WTC11 (cell line): ENCODE measurements around the gene RND2. TPM values are rescaled to one million over a fixed set of nuclear protein-coding genes. Genes with fewer than 3 reads are reported as not detected.

Experiments used
- ATAC-seq: fragments of 200-7000 bp; cut with Tn5 transposase; 2 replicates; pipeline ENCODE4 v1.10.0; 2021; ENCODE audit warnings: mild to moderate bottlenecking, moderate library complexity
- CTCF ChIA-PET: fragments of 300-600 bp; sonication (Branson Sonifier 250); formaldehyde crosslinking; loops from one replicate; lab custom pipeline; 2021; ENCODE audit warnings: antibody characterized with exemption; lab: Charles Lee
- POLR2A ChIA-PET: fragments of 350-600 bp; sonication (Branson Sonifier 250); formaldehyde crosslinking; loops from one replicate; lab custom pipeline; 2021; ENCODE audit warnings: antibody characterized with exemption; lab: Charles Lee
- DNase-seq: peaks from one replicate; pipeline ENCODE4 v3.0.0; 2021; ENCODE audit warnings: low spot score
- H3K27ac Mint-ChIP-seq: 2 replicates; pipeline ENCODE4 v1.8.0; 2021; ENCODE audit warnings: mixed read lengths
- H3K27me3 Mint-ChIP-seq: 2 replicates; pipeline ENCODE4 v1.8.0; 2021; ENCODE audit warnings: low read depth, mild to moderate bottlenecking, moderate library complexity, mixed read lengths
- H3K36me3 Mint-ChIP-seq: 2 replicates; pipeline ENCODE4 v1.8.0; 2021; ENCODE audit warnings: mixed read lengths
- H3K4me1 Mint-ChIP-seq: 2 replicates; pipeline ENCODE4 v1.8.0; 2022; ENCODE audit warnings: mixed read lengths
- H3K4me3 Mint-ChIP-seq: 2 replicates; pipeline ENCODE4 v1.8.0; 2021; ENCODE audit warnings: mild to moderate bottlenecking, moderate library complexity, mixed read lengths
- H3K9me3 Mint-ChIP-seq: 2 replicates; pipeline ENCODE4 v1.8.0; 2021; ENCODE audit warnings: mixed read lengths
- CBFB ChIP-seq: sonication (generic); formaldehyde crosslinking; IDR thresholded peaks from 2 replicates; pipeline ENCODE4 v1.8.1; 2022; ENCODE audit warnings: mild to moderate bottlenecking, low read depth, missing genetic modification reagents
- E2F4 ChIP-seq: sonication (generic); formaldehyde crosslinking; IDR thresholded peaks from 2 replicates; pipeline ENCODE4 v1.8.1; 2022; ENCODE audit warnings: low read depth, mild to moderate bottlenecking, moderate library complexity, missing genetic modification reagents, borderline replicate concordance
- ELF4 ChIP-seq: sonication (generic); formaldehyde crosslinking; IDR thresholded peaks from 2 replicates; pipeline ENCODE4 v1.8.1; 2022; ENCODE audit warnings: low read depth, mild to moderate bottlenecking, moderate library complexity, missing genetic modification reagents
- FOXP1 ChIP-seq: sonication (generic); formaldehyde crosslinking; IDR thresholded peaks from 2 replicates; pipeline ENCODE4 v1.8.0; 2022; ENCODE audit warnings: missing genetic modification reagents, mild to moderate bottlenecking, moderate library complexity, borderline replicate concordance
- GTF2I ChIP-seq: fragments of 250-450 bp; sonication (Bioruptor Pico); conservative IDR thresholded peaks from 2 replicates; pipeline ENCODE4 v1.4.0; 2021; ENCODE audit warnings: mild to moderate bottlenecking
- IRF1 ChIP-seq: sonication (generic); formaldehyde crosslinking; IDR thresholded peaks from 2 replicates; pipeline ENCODE4 v1.8.0; 2023; ENCODE audit warnings: missing genetic modification reagents
- NFE2L1 ChIP-seq: sonication (generic); formaldehyde crosslinking; IDR thresholded peaks from 2 replicates; pipeline ENCODE4 v1.8.1; 2023; ENCODE audit warnings: missing genetic modification reagents
- NR3C1 ChIP-seq: sonication (generic); formaldehyde crosslinking; conservative IDR thresholded peaks from 2 replicates; pipeline ENCODE4 v1.8.1; 2023; ENCODE audit warnings: low read depth, mild to moderate bottlenecking, missing genetic modification reagents
- PREB ChIP-seq: sonication (generic); formaldehyde crosslinking; IDR thresholded peaks from 2 replicates; pipeline ENCODE4 v1.8.1; 2022; ENCODE audit warnings: mild to moderate bottlenecking, missing genetic modification reagents, moderate library complexity, borderline replicate concordance
- RORB ChIP-seq: fragments of 250-450 bp; sonication (Bioruptor Pico); IDR thresholded peaks from 2 replicates; pipeline ENCODE4 v1.9.0; 2021; ENCODE audit warnings: mild to moderate bottlenecking
- SP1 ChIP-seq: sonication (generic); formaldehyde crosslinking; conservative IDR thresholded peaks from 2 replicates; pipeline ENCODE4 v1.8.1; 2022; ENCODE audit warnings: missing genetic modification reagents
- TCF7 ChIP-seq: sonication (generic); formaldehyde crosslinking; IDR thresholded peaks from 2 replicates; pipeline ENCODE4 v1.8.0; 2022; ENCODE audit warnings: mild to moderate bottlenecking, low read depth, missing genetic modification reagents, moderate library complexity
- ZNF138 ChIP-seq: sonication (generic); formaldehyde crosslinking; conservative IDR thresholded peaks from 2 replicates; pipeline ENCODE4 v1.8.1; 2022; ENCODE audit warnings: mild to moderate bottlenecking, moderate library complexity, missing genetic modification reagents
- ZNF232 ChIP-seq: sonication (generic); formaldehyde crosslinking; IDR thresholded peaks from 2 replicates; pipeline ENCODE4 v1.8.0; 2022; ENCODE audit warnings: mild to moderate bottlenecking, missing genetic modification reagents
- ZNF425 ChIP-seq: fragments of 250-450 bp; sonication (Bioruptor Pico); conservative IDR thresholded peaks from 2 replicates; pipeline ENCODE4 v1.9.0; 2021; ENCODE audit warnings: mild to moderate bottlenecking
- total RNA-seq: library from RNA; stranded (reverse); gene quantifications from 3 replicates; pipeline ENCODE4 v1.2.3, GENCODE V29; 2021
- TF ChIP-seq, protein P1 (sequence below): sonication (generic); formaldehyde crosslinking; IDR thresholded peaks from 2 replicates; pipeline ENCODE4 v1.8.0; 2023; ENCODE audit warnings: missing genetic modification reagents, mild to moderate bottlenecking, borderline replicate concordance
- TF ChIP-seq, protein P2 (sequence below): sonication (generic); formaldehyde crosslinking; IDR thresholded peaks from 2 replicates; pipeline ENCODE4 v1.8.1; 2023; ENCODE audit warnings: mild to moderate bottlenecking, missing genetic modification reagents, moderate library complexity
- TF ChIP-seq, protein P3 (sequence below): sonication (generic); formaldehyde crosslinking; conservative IDR thresholded peaks from 2 replicates; pipeline ENCODE4 v1.8.1; 2023; ENCODE audit warnings: mild to moderate bottlenecking, low read depth, missing genetic modification reagents, moderate library complexity

RND2 gene
- total RNA-seq, 1 experiment from 2014 or later: 50.2 TPM

GRCh38 chr17:42989141-42989540 is 35.9 kb upstream of the RND2 start (continued):
- no peak for TF ChIP-seq SP1 (CRISPR knock-in tag)

- no peaks in the 10 kb centered on the region for H3K27me3 Mint-ChIP-seq
- ATAC-seq (no peak), DNase-seq (no peak)
- H3K4me1 Mint-ChIP-seq: no peaks in the 10 kb centered on the region
- TF ChIP-seq IRF1: no peak
- TF ChIP-seq RORB (CRISPR knock-in tag): no peak
- no peak for TF ChIP-seq ELF4 (CRISPR knock-in tag)
- TF ChIP-seq, all 79 proteins: peak for 0
- Mint-ChIP-seq H3K36me3 (peaks cover 66% of the 10 kb centered on the region), H3K27ac (no peak overlapping the region), H3K4me3 (no peak overlapping the region), H3K9me3 (no peaks in the 10 kb centered on the region)
- POLR2A ChIA-PET: no interaction called here
- CTCF ChIA-PET: no interaction called here
Observed at GRCh38 chr17:42989726-42990652, 35.0 kb upstream of the RND2 start.

DNA sequence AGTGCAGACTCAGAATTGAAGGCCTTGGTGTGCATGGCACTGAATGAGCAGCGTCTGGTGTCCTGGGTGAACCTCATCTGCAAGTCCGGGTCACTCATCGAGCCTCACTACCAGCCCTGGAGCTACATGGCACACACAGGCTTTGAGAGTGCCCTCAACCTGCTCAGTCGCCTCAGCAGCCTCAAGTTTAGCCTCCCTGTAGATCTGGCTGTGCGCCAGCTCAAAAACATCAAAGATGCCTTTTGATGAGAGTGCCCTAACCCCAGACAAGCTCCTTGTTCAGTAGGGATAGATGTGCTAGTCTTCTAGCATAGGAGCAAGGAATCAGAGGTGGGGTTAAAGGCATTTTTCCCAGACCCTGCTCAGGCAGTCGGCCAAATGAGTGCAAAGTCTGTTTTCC is 33.6 kb upstream of the RND2 start:
- DNase-seq: no peak
- Mint-ChIP-seq H3K4me1 (no peaks in the 10 kb centered on the region), H3K27me3 (no peaks in the 10 kb centered on the region), H3K27ac (no peak overlapping the region), H3K9me3 (no peaks in the 10 kb centered on the region), H3K4me3 (no peak overlapping the region), H3K36me3 (peaks cover 55% of the 10 kb centered on the region)
- POLR2A ChIA-PET: interaction anchor here (0.6 kb wide), 1 partner anchor 431 kb away, joined by 3 read pairs; no protein-coding TSS in a partner anchor
- no peak for ATAC-seq
- CTCF ChIA-PET: no interaction called here
- TF ChIP-seq, protein P1, sequence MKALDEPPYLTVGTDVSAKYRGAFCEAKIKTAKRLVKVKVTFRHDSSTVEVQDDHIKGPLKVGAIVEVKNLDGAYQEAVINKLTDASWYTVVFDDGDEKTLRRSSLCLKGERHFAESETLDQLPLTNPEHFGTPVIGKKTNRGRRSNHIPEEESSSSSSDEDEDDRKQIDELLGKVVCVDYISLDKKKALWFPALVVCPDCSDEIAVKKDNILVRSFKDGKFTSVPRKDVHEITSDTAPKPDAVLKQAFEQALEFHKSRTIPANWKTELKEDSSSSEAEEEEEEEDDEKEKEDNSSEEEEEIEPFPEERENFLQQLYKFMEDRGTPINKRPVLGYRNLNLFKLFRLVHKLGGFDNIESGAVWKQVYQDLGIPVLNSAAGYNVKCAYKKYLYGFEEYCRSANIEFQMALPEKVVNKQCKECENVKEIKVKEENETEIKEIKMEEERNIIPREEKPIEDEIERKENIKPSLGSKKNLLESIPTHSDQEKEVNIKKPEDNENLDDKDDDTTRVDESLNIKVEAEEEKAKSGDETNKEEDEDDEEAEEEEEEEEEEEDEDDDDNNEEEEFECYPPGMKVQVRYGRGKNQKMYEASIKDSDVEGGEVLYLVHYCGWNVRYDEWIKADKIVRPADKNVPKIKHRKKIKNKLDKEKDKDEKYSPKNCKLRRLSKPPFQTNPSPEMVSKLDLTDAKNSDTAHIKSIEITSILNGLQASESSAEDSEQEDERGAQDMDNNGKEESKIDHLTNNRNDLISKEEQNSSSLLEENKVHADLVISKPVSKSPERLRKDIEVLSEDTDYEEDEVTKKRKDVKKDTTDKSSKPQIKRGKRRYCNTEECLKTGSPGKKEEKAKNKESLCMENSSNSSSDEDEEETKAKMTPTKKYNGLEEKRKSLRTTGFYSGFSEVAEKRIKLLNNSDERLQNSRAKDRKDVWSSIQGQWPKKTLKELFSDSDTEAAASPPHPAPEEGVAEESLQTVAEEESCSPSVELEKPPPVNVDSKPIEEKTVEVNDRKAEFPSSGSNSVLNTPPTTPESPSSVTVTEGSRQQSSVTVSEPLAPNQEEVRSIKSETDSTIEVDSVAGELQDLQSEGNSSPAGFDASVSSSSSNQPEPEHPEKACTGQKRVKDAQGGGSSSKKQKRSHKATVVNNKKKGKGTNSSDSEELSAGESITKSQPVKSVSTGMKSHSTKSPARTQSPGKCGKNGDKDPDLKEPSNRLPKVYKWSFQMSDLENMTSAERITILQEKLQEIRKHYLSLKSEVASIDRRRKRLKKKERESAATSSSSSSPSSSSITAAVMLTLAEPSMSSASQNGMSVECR (CRISPR knock-in tag): no peak
- TF ChIP-seq PREB: no peak
- TF ChIP-seq ZNF138: no peak
- no peak for TF ChIP-seq ZNF425 (CRISPR knock-in tag)
- no peak for TF ChIP-seq NFE2L1 (CRISPR knock-in tag)
- no peak for TF ChIP-seq NR3C1 (CRISPR knock-in tag)
- no peak for TF ChIP-seq CBFB (CRISPR knock-in tag)
- TF ChIP-seq E2F4 (CRISPR knock-in tag): no peak
- no peak for TF ChIP-seq TCF7 (CRISPR knock-in tag)
- TF ChIP-seq GTF2I (CRISPR knock-in tag): no peak
- no peak for TF ChIP-seq ZNF232
- TF ChIP-seq, protein P2, sequence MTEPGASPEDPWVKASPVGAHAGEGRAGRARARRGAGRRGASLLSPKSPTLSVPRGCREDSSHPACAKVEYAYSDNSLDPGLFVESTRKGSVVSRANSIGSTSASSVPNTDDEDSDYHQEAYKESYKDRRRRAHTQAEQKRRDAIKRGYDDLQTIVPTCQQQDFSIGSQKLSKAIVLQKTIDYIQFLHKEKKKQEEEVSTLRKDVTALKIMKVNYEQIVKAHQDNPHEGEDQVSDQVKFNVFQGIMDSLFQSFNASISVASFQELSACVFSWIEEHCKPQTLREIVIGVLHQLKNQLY (CRISPR knock-in tag): no peak
- TF ChIP-seq, protein P3, sequence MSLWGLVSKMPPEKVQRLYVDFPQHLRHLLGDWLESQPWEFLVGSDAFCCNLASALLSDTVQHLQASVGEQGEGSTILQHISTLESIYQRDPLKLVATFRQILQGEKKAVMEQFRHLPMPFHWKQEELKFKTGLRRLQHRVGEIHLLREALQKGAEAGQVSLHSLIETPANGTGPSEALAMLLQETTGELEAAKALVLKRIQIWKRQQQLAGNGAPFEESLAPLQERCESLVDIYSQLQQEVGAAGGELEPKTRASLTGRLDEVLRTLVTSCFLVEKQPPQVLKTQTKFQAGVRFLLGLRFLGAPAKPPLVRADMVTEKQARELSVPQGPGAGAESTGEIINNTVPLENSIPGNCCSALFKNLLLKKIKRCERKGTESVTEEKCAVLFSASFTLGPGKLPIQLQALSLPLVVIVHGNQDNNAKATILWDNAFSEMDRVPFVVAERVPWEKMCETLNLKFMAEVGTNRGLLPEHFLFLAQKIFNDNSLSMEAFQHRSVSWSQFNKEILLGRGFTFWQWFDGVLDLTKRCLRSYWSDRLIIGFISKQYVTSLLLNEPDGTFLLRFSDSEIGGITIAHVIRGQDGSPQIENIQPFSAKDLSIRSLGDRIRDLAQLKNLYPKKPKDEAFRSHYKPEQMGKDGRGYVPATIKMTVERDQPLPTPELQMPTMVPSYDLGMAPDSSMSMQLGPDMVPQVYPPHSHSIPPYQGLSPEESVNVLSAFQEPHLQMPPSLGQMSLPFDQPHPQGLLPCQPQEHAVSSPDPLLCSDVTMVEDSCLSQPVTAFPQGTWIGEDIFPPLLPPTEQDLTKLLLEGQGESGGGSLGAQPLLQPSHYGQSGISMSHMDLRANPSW (CRISPR knock-in tag): no peak
- no peak for TF ChIP-seq FOXP1 (CRISPR knock-in tag)
